IPS-18c (cell line): ENCODE data around the gene PADI6.

ENCODE experiments used
- H3K4me3 ChIP-seq: 2 replicates; pipeline ENCODE4 v1.7.0; 2013; ENCODE audit warnings: low read depth, mild to moderate bottlenecking, low read length, moderate library complexity; ENCODE audit not compliant: insufficient read depth
- H3K9me3 ChIP-seq: one replicate; pipeline ENCODE4 v1.6.1; 2013; ENCODE audit warnings: mild to moderate bottlenecking, low read length, moderate library complexity; ENCODE audit not compliant: control insufficient read depth, insufficient read depth

PADI6 gene

GRCh38 chr1:17351598-17352324 is 20.2 kb upstream of the PADI6 start:
- Histone ChIP-seq H3K9me3 (no peaks in the 10 kb centered on the region), H3K4me3 (no peak overlapping the region)

- H3K9me3 ChIP-seq = no peaks in the 10 kb centered on the region
- no peak overlapping the region for H3K4me3 ChIP-seq
These were observed 19.5 kb upstream of the PADI6 start for GRCh38 chr1:17352419-17352909.

DNA sequence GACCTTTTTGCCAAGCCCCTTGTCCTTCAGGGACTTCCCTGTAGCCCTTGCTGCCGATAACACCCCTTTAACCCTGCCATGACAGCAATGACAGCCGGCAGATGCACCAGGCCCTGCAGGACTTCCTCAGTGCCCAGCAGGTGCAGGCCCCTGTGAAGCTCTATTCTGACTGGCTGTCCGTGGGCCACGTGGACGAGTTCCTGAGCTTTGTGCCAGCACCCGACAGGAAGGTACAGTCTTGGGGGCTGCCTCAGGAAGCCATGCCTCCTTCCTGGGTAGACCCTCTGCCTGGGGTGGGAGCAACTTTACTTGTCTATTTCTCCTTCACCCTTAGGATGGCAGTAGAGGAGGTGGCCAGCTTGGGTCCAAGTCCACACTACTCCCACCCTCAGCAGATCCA is 16.1 kb upstream of the PADI6 start:
- no peaks in the 10 kb centered on the region for H3K9me3 ChIP-seq
- no peak overlapping the region for H3K4me3 ChIP-seq

DNA sequence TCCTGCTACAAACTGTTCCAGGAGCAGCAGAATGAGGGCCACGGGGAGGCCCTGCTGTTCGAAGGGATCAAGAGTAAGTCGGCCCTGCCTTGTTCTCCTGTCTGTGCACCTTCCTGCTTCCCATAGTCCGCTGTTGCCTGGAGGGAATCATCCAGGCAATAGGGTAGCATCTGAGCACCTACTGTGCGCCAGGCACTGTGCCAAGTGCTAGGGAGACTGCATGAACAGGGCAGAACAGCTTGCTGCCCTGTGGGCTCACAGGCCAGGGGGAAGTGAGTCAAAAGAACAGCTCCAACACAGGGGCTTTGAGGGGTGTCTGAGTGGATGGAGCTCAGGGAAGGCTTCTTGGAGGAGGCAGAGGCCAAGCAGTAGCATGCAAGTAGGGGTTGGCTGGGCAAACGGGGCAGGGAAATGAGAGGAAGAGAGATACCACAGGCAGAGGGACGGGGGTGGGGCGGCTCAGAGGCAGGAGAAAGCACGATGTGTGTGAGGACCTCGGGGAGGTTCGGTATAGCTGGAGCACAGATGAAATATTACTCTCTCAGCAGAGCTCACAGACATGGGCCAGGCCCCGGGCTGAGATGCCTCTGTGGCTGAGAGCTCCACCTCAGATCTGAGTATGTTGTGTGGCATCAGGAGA is 15.5 kb upstream of the PADI6 start:
- Histone ChIP-seq H3K9me3 (no peaks in the 10 kb centered on the region), H3K4me3 (no peak overlapping the region)

- H3K4me3 ChIP-seq = no peak overlapping the region
- no peaks in the 10 kb centered on the region for H3K9me3 ChIP-seq
These were observed 13.4 kb upstream of the PADI6 start for GRCh38 chr1:17358557-17358956.

DNA sequence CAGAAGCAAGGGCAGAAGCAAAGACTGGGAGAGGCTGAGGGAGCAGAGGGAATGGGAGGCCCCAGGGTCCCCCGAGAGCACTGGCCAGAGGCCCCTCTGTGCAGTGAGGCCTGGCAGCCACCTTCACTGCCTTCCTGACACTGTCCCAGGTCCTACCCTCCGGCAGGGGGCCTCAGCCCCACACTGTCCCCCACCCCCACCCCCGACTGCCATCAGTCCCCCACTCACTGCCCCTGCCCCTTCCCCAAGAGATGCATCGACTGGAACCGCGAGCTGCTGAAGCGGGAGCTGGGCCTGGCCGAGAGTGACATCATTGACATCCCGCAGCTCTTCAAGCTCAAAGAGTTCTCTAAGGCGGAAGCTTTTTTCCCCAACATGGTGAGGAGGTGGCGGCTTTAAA is 13.0 kb upstream of the PADI6 start:
- H3K4me3 ChIP-seq = no peak overlapping the region

GRCh38 chr1:17359808-17360207 is 12.2 kb upstream of the PADI6 start:
- peaks cover 2% of the 10 kb centered on the region for H3K9me3 ChIP-seq
- H3K4me3 ChIP-seq = no peak overlapping the region

More for the DNA sequence above, 13.0 kb upstream of the PADI6 start:
- no peaks in the 10 kb centered on the region for H3K9me3 ChIP-seq

DNA sequence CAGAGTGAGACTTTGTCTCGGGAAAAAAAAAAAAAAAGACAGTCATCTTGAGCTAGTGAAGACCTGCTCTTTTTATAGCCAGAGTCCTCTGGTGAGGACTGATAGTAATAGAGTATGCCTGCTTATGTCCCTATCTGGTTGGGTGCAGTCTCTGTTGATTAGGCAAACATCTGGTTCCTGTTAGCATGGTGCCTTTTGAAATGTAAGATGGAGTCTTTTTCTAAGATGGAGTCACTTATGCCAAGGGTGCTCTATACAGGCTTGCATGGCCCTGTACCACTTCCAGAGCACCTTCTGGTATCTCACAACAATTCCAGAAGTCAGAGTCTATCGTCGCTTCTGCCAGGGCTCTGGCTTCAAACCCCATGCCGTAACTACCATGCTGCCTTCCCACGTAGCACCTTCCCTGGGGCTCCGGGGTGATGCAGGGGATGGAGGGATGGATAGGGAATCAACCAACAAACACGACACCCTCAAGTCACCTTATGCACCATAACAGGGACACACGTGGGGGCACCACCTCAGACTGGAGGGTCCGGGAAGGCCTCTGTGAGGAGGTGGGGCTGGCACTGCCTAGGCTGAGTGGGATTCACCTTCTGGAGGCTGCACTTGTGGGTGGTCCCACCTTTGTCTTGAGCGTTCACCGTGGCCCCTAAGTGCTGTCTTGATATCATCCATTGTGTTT is 11.6 kb upstream of the PADI6 start:
- Histone ChIP-seq H3K9me3 (peaks cover 2% of the 10 kb centered on the region), H3K4me3 (no peak overlapping the region)

- Histone ChIP-seq H3K9me3 (peaks cover 2% of the 10 kb centered on the region), H3K4me3 (no peak overlapping the region)
These were observed 10.3 kb upstream of the PADI6 start for GRCh38 chr1:17361687-17362086.

DNA sequence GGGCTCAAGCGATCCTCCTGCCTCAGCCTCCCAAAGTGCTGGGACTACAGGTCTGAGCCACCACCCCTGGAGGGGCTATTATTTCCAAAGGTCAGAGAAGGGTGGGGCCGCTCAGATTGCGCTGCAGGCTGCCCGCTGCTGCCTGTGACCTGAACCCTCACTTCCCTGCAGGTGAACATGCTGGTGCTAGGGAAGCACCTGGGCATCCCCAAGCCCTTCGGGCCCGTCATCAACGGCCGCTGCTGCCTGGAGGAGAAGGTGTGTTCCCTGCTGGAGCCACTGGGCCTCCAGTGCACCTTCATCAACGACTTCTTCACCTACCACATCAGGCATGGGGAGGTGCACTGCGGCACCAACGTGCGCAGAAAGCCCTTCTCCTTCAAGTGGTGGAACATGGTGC is 8.6 kb upstream of the PADI6 start:
- Histone ChIP-seq H3K9me3 (peaks cover 2% of the 10 kb centered on the region), H3K4me3 (no peak overlapping the region)

- Histone ChIP-seq H3K9me3 (peaks cover 2% of the 10 kb centered on the region), H3K4me3 (no peak overlapping the region)
These were observed 8.2 kb upstream of the PADI6 start for GRCh38 chr1:17363771-17364170.

GRCh38 chr1:17365293-17365692 is 6.7 kb upstream of the PADI6 start:
- H3K4me3 ChIP-seq = no peak overlapping the region
- H3K9me3 ChIP-seq = peaks cover 2% of the 10 kb centered on the region

- peaks cover under 1% of the 10 kb centered on the region for H3K9me3 ChIP-seq
- no peak overlapping the region for H3K4me3 ChIP-seq
These were observed 2.5 kb upstream of the PADI6 start for GRCh38 chr1:17369466-17369865.

DNA sequence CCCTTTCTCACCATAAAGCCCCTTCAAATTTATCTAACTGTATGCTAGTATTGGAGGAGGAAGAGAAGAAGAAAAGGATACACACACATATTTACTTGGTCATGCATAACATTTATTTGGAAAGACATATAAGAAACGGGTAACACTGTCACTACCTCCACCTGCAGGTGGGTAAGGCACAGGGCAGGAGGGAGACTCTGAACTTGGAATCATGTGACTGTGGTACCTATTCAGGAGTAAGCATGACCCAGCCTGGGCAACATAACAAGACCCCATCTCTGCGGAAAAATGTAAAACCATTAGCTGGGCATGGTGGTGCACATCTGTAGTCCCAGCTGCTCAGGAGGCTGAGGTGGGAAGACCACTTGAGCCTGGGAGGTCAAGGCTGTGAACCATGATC is 1.4 kb upstream of the PADI6 start:
- no peak overlapping the region for H3K4me3 ChIP-seq
- no peaks in the 10 kb centered on the region for H3K9me3 ChIP-seq

DNA sequence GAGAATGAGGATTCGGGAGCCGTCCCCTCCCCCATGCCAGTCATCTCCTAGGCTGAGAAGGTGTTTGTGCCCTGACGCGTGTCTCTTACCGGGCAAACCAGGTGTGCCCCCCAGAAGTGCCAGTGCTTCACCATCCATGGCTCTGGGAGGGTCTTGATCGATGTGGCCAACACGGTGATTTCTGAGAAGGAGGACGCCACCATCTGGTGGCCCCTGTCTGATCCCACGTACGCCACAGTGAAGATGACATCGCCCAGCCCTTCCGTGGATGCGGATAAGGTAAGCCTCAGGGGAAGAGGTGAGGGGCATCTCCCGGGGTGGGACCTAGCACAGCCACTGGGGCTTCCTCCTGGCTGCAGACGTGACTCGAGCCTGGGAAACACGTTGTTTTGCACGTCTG is 959 bp downstream of the PADI6 start:
- Histone ChIP-seq H3K4me3 (no peak overlapping the region), H3K9me3 (no peaks in the 10 kb centered on the region)

GRCh38 chr1:17375651-17376050 is 3.7 kb downstream of the PADI6 start:
- H3K4me3 ChIP-seq = no peak overlapping the region
- H3K9me3 ChIP-seq = no peaks in the 10 kb centered on the region

DNA sequence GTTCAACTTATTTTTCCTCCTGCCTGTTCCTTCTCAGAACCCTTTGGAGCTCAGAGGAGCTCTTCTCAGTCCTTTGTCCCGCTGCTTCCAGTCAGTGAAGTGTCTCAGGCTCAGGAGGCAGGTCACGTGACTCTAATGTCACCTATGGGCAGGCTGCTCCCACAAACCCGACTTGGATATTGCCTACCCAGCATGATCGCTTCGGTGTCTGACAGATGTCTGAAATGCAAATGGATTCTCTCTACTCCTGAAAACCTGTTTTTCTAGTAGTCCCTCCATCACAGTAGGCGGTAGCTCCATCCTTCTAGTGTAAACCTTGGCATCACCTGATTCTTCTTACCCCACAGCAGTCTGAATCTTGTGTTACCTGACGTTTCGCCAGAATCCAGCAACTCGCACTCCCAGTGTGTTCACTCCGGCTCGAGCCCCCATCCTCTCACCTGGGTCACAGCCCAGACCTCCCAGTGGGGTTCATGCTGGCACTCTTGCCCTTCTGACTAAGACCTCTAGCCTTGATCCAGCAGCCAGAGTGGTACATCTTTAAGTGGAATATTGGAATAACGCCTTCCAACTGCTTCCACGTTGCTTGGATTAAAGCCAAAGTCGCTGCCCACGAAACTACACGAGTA is 5.4 kb downstream of the PADI6 start:
- no peaks in the 10 kb centered on the region for H3K9me3 ChIP-seq
- no peak overlapping the region for H3K4me3 ChIP-seq

DNA sequence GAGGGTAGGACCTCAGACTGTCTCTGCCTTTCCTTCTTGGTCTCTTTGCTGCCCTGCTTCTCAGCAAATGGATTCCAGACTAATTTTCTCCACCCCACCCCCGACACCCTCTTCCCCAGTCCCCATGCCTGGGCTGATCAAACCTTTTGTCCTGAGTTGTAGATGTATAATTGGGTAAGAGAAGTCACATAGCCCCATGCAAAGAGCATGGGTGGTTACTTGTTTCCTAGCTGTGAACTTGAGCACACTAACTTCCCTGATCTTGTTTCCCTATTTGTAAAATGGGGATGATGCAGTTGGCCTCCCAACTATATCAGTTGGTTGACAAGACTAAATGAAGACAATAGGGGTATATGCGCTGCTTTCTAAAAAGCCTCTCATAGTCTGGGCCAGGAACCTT is 9.2 kb downstream of the PADI6 start:
- no peaks in the 10 kb centered on the region for H3K9me3 ChIP-seq
- no peak overlapping the region for H3K4me3 ChIP-seq
